Tibial nerve (tissue), 3 donors: ENCODE results near the gene SLC44A5.

Experiments used
- POLR2A ChIP-seq, 2 donors: fragments of 450-650 bp; IDR thresholded peaks; one replicate each; pipeline ENCODE4 v1.6.1; 2017; ENCODE audit warnings: antibody characterized with exemption in 2 of 2, mild to moderate bottlenecking in 2 of 2, moderate library complexity in 2 of 2
- TF ChIP-seq, protein P1 (sequence below), 5 experiments: fragments of 200-600 bp in 3 of 5; fragments of 450-650 bp in 2 of 5; sonication (generic) in 3 of 5; IDR thresholded peaks; one replicate each; pipeline ENCODE4 v1.5.1; 2016 to 2019; ENCODE audit warnings: antibody characterized with exemption in 5 of 5, mild to moderate bottlenecking in 3 of 5, moderate library complexity in 2 of 5

DNA sequence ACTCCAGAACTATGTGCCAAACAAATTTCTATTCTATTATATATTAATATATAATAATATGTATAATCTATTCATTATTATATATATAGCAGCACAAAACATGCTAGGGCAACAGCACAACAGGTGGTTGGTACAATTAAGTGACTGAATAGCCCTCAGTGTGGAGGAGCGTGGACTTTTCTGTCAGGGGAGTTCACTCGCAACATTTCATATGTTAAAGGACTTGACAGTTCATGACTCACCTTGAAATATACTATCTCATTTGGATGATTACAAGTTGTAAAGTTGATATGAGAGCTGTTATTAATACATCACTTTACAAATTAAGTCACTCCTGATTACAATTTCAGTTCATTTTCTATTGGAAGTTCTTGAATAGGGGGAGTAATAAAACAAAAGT, 298.3 kb downstream of the SLC44A5 start:
- TF ChIP-seq, protein P1, sequence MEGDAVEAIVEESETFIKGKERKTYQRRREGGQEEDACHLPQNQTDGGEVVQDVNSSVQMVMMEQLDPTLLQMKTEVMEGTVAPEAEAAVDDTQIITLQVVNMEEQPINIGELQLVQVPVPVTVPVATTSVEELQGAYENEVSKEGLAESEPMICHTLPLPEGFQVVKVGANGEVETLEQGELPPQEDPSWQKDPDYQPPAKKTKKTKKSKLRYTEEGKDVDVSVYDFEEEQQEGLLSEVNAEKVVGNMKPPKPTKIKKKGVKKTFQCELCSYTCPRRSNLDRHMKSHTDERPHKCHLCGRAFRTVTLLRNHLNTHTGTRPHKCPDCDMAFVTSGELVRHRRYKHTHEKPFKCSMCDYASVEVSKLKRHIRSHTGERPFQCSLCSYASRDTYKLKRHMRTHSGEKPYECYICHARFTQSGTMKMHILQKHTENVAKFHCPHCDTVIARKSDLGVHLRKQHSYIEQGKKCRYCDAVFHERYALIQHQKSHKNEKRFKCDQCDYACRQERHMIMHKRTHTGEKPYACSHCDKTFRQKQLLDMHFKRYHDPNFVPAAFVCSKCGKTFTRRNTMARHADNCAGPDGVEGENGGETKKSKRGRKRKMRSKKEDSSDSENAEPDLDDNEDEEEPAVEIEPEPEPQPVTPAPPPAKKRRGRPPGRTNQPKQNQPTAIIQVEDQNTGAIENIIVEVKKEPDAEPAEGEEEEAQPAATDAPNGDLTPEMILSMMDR (IDR thresholded peaks at IDR 0.05): no peak
- no peak for TF ChIP-seq POLR2A (IDR thresholded peaks at IDR 0.05)
